DMS79 treated with DMSO at 0.1 percent for 48 hours (cell line): ENCODE results near the gene AGO3.

ENCODE experiments used
- DNase-seq: peaks from one replicate; lab custom pipeline; 2025; lab: John Stamatoyannopoulos, UW

Gene AGO3

GRCh38 chr1:36083635-36084496 is 153.0 kb downstream of the AGO3 start, which contains the start of gene TEKT2:
TEKT2 (plus strand) TSS chr1:36084094; CDS start chr1:36084922, 828 bp downstream.
- peak; percentile 81 for DNase-seq

DNA sequence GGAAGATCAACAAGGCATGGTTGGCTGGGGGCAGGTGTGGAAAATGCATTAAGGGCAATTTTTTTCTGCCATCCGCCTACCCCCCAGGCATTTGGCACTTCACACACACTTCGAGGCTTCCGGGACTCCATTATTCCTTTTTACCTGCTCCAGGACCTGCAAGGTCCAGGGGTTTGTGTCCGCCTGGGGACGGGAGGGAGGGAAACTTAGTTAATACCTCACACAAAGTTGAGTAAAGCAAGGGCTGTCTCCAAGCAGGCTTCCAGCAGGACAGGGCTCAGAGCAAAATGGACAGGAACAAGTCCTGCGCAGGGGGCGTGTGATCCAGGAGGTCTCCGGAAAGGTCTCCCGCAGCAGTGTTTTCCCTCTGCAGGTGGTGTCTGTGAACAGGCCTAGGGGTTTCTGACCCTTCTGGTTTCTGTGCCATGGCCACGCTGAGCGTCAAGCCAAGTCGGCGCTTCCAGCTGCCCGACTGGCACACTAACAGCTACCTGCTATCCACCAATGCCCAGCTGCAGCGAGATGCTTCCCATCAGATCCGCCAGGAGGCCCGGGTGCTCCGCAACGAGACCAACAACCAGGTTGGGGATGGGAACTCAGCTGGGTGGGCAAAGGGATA is 153.7 kb downstream of the AGO3 start:
- DNase-seq = peak; percentile 67

- no peak for DNase-seq
Observed at GRCh38 chr1:36085126-36085525, 154.2 kb downstream of the AGO3 start.

- no peak for DNase-seq
Observed at GRCh38 chr1:36085686-36086526, 155.0 kb downstream of the AGO3 start.

GRCh38 chr1:36086529-36087232 is 155.8 kb downstream of the AGO3 start:
- DNase-seq = no peak

DNA sequence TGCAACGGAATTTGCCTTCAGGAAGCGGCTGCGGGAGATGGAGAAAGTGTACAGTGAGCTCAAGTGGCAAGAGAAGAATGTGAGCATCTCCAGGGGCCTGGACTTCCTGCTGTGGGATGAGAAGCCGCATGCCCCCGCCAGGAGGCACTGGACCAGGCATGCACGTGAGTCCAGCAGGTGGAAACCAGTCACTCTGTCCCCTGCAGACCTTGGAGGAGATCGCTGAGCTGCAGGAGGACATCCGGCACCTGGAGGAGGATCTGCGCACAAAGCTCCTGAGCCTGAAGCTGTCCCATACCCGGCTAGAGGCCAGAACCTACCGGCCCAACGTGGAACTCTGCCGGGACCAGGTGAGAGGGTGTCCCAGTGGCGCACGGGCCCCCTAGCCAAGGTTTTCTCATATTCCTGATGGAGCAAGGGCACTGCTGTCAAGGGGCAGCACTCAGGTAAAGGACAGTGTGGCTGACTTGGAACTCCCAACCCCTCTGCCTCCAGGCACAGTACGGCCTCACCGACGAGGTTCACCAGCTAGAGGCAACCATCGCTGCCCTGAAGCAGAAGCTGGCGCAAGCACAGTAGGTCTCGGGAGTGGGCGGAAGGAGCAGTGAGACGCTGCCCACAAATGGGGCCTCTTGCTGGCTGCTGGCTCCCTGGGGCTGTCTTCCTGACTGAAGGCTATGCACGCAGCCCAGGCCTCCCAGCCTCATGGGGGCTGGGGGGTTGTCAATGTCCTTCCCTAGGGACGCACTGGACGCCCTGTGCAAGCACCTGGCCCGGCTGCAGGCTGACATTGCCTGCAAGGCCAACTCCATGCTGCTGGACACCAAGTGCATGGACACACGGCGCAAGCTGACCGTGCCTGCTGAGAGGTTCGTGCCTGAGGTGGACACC is 156.6 kb downstream of the AGO3 start:
- DNase-seq = no peak

- no peak for DNase-seq
Observed at GRCh38 chr1:36088265-36088576, 157.3 kb downstream of the AGO3 start.

DNA sequence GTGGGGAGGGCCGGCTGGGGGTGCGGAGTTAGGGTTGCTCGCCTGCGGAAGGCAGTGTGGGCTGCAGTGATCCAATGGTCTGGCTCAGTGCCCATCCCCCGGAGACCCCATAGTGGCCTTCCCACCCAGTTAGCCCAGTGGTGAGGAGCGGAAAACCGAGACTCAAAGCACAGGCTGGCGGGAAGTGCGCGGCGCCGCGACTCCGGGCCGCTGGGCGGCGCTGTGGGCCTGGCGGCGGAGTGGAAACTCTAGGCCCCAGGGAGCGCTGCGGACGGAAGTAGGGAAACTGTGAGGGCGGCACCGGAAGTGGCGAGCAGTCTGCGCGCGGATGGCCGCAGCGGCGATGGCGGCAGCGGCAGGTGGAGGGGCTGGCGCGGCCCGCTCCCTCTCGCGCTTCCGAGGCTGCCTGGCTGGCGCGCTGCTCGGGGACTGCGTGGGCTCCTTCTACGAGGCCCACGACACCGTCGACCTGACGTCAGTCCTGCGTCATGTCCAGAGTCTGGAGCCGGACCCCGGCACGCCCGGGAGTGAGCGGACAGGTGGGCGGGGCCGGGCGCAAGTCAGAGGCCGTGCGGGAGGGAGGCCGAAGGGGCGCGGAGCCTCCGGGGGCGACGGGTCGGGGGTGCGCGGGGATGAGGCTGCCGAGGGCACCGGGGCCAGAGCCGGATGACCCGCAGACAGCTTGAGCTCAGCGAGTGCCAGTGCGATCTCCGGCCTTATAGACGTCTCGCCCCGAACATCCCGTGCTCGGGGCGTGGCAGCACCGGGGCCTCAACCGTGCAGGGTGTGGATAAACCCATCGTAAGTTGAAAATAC is 157.9 kb downstream of the AGO3 start, which contains the start of gene ADPRS:
Gene ADPRS (plus strand): TSS at position 316 of the 816 bp plus-strand sequence. CDS start 13 bp downstream, at position 329.
- peak; percentile 91 for DNase-seq

DNA sequence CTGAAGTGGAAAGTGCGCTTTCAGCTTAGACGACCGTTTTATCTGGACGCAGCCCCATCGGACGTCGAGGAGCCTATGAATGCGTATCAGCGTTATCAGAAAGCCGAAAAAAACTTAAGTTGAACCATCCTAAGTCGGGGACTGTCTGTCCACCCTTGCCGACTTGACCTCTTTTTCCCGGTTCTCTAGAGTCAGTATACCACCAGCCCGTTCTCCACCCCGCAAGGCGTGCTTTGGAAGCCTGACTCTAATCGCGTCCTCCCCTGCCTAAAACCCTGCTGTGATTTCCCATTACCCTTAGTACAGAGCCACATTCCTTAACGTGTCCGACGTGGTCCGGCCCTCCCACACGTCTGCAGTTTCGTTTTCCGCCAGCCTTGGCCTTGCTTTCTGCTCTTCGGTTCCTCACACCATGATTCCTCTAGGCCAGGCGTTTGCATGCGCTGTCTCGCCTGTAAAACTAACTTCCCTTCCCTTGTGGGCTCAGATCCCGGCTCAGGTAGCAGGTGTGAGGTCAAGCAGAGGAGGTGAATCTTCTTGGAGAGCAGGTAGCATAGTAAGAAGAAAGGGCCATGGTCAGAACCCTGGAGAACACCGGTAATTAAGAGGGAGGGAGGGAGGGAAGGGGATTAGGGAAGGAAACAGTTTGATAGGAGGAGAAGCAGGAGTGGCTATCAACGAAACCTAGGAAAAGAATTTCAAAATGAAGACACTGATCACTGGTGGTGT is 158.7 kb downstream of the AGO3 start:
- no peak for DNase-seq

GRCh38 chr1:36091141-36091540 is 160.2 kb downstream of the AGO3 start:
- no peak for DNase-seq

DNA sequence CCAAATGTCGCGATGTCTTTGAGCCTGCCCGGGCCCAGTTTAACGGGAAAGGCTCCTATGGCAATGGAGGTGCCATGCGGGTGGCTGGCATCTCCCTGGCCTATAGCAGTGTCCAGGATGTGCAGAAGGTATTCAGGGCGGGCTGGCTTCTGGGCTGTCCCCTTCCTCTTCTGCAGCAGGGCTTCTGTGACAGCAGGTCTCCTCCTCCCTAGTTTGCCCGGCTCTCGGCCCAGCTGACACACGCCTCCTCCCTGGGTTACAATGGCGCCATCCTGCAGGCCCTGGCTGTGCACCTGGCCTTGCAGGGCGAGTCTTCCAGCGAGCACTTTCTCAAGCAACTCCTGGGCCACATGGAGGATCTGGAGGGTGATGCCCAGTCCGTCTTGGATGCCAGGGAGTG is 160.8 kb downstream of the AGO3 start:
- DNase-seq = no peak

DNA sequence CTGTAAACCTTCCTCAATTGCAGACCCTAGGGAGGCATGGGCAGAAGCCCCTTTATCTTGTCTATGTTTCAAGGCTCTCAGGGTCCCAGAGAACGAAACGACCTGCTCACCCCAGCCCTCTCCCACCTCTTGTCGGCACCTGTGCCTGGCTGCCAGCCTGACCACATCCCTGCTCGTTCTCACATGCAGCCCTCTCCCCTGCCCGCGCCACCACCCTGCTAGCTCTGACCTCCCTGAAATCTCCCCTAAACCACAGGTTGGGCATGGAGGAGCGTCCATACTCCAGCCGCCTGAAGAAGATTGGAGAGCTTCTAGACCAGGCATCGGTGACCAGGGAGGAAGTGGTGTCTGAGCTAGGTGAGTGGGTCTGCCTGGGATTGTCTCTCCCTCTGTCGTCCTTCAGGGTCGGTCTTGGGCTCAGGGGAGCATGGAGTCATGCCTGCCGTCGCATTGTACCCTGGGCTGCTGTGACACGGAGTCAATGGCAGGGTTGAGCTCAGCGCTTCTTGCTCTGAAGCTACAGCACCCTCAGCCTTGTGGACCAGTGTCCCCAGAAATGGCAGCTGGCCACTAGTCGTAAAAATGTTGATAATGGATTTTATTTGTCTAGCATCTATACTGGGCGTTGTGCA is 161.4 kb downstream of the AGO3 start:
- no peak for DNase-seq

DNA sequence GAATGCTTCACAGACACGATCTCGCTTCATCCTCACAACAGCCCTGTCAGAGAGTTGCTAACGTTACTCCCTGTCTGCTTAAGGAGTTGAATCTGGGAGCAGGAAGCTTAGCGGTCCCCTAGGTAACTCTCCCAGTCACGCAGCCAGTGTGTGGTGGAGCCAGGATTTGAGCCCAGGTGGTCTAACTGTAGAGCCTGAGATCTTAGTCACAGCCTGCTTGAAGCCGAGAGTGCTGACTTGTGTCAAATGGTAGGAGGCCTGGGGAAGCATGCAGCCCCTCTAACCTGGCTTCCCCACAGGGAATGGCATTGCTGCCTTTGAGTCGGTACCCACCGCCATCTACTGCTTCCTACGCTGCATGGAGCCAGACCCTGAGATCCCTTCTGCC is 161.9 kb downstream of the AGO3 start:
- no peak for DNase-seq

- no peak for DNase-seq
Observed at GRCh38 chr1:36093226-36093625, 162.3 kb downstream of the AGO3 start.

DNA sequence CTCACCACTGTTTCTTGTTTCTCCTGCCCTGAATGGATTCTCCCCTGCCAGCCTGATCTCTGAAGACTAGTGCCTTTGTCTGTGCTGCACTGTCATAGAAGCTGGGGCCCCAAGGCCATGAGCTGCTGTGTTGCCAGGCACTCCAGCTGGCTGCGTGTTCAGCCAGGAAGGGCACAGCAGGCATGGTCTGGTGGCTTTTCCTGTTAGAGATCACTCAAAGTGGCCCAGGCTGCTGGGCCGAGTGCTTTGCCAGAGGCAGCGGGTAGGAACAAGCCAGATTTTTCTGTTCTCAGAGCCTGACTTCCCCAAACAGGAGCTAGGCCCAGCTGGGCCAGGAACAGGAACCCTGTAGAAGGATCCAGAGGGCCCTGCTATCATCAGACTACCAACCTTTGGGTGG is 163.0 kb downstream of the AGO3 start:
- DNase-seq = no peak

GRCh38 chr1:36094621-36095061 is 163.7 kb downstream of the AGO3 start:
- DNase-seq = no peak

DNA sequence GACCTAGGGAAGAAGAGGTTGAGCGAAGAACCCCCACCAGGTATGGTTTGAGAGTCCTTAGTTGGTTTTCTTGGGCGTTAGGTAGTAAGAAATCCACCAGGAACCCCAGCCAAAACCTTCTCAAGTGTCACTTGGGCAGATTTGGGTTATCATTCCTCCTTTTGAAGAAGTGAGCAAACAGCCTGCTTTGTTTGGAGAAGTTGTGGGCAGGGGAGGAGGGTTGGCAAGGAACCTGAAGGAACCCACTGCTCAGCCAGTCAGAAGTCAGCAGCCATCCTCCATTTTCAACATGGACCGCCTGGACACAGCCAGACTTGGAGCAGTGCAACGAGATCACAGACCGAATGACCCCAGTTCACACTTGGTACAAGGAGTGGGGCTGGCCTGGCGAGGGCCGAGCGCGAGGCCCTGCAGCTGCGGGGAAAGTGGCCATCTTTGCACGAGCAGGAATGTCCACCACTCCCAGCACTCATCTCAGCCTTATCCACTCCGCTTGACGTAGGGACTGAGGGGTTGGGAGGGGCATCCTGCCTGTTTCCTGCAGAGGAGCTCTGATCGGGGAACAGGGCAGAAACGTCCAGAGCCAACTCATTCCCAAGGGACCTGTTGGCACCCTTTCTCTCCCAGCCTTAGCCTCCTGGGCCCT is 165.0 kb downstream of the AGO3 start:
- DNase-seq = no peak
